Choroid plexus epithelial cell (primary cell): ENCODE data around the gene IRGQ.

Source experiments
- DNase-seq: peaks from one replicate; pipeline ENCODE4 v3.0.0-alpha.2; 2010; ENCODE audit warnings: low read depth
- H3K4me3 ChIP-seq: 2 replicates; pipeline ENCODE4 v1.5.1; 2011; ENCODE audit warnings: low read depth, mild to moderate bottlenecking, control low read depth, low read length, moderate library complexity
- CTCF ChIP-seq: conservative IDR thresholded peaks from 2 replicates; pipeline ENCODE4 v1.5.1; 2011; ENCODE audit warnings: low read depth, mild to moderate bottlenecking, control low read depth, inconsistent platforms, low read length, moderate library complexity

Gene IRGQ

GRCh38 chr19:43581467-43581866, 14.5 kb downstream of the IRGQ start:
- no peak overlapping the region for H3K4me3 ChIP-seq
- TF ChIP-seq CTCF = no peak
- DNase-seq = no peak

- TF ChIP-seq CTCF = no peak
- no peak overlapping the region for H3K4me3 ChIP-seq
- DNase-seq = no peak
Observed at GRCh38 chr19:43578787-43579186, 17.1 kb downstream of the IRGQ start.

- no peak for TF ChIP-seq CTCF
- peak overlapping the region; percentile 52 for H3K4me3 ChIP-seq
- no peak for DNase-seq
Observed at GRCh38 chr19:43575955-43576878, 19.7 kb downstream of the IRGQ start.

GRCh38 chr19:43575156-43575950, 20.6 kb downstream of the IRGQ start, which contains the start of the genes PINLYP and XRCC1:
Gene PINLYP (plus strand): TSS chr19:43575801. CDS start chr19:43577192, 1,391 bp downstream.
Gene XRCC1 (minus strand): TSS chr19:43575527. CDS start chr19:43575458, 69 bp downstream.
- TF ChIP-seq CTCF = no peak
- peak within 1 kb of the TSS; percentile 91 for H3K4me3 ChIP-seq
- DNase-seq = peak; percentile 99

- peak overlapping the region; percentile 91 for H3K4me3 ChIP-seq
- peak; percentile 39 for DNase-seq
- TF ChIP-seq CTCF = no peak
Observed at GRCh38 chr19:43574424-43575155, 21.3 kb downstream of the IRGQ start.

- DNase-seq = no peak
- no peak for TF ChIP-seq CTCF
- H3K4me3 ChIP-seq = no peak overlapping the region
Observed at GRCh38 chr19:43572171-43572588, 23.8 kb downstream of the IRGQ start.
